Tibial nerve (tissue), 4 donors: ENCODE results near the gene CFAP20DC. TPM values are rescaled to one million over a fixed set of nuclear protein-coding genes. Genes with fewer than 3 reads are reported as not detected.

ENCODE experiments used
- DNase-seq, 2 donors: peaks; one replicate each; pipeline ENCODE4 v3.0.0-alpha.2; 2019; ENCODE audit warnings: low spot score in 2 of 2
- H3K27ac ChIP-seq, 4 donors: fragments of 200-600 bp; sonication (generic) in 3 of 4; one replicate each; pipeline ENCODE4 v1.5.1; 2017 to 2019; ENCODE audit warnings: mild to moderate bottlenecking in 1 of 4
- H3K27me3 ChIP-seq, 2 donors: fragments of 200-600 bp; sonication (generic) in 1 of 2; one replicate each; pipeline versions ENCODE4 v1.5.1 to v1.6.0; 2017 to 2019
- H3K36me3 ChIP-seq, 3 donors: fragments of 200-600 bp; sonication (generic); one replicate each; pipeline ENCODE4 v1.5.1; 2018 to 2019
- H3K4me1 ChIP-seq, 4 donors: fragments of 200-600 bp; sonication (generic) in 3 of 4; one replicate each; pipeline ENCODE4 v1.5.1; 2017 to 2019
- H3K4me3 ChIP-seq, 4 donors: fragments of 200-600 bp; sonication (generic) in 3 of 4; one replicate each; pipeline ENCODE4 v1.5.1; 2017 to 2019; ENCODE audit warnings: mild to moderate bottlenecking in 1 of 4, moderate library complexity in 1 of 4
- H3K9me3 ChIP-seq, 4 donors: fragments of 200-600 bp; sonication (generic) in 3 of 4; one replicate each; pipeline ENCODE4 v1.5.1; 2017 to 2019
- EP300 ChIP-seq, 2 donors: sonication (generic); formaldehyde crosslinking; IDR thresholded peaks; one replicate each; pipeline ENCODE4 v1.6.1; 2017; ENCODE audit warnings: antibody characterized with exemption in 2 of 2, mild to moderate bottlenecking in 1 of 2
- POLR2A ChIP-seq, 2 donors: fragments of 450-650 bp; IDR thresholded peaks; one replicate each; pipeline ENCODE4 v1.6.1; 2017; ENCODE audit warnings: antibody characterized with exemption in 2 of 2, mild to moderate bottlenecking in 2 of 2, moderate library complexity in 2 of 2
- WGBS, 2 donors: methylation state at CpG; one replicate each; pipeline ENCODE4 v1.1.5; 2018; 5-methylcytosine and 5-hydroxymethylcytosine counted together
- total RNA-seq, 4 donors: library from RNA; depleted of rRNA; stranded (reverse); fragments of >200 nt; gene quantifications; one replicate each; pipeline ENCODE4 v1.1.0, GENCODE V29; 2016
- TF ChIP-seq, protein P1 (sequence below), 5 experiments: fragments of 200-600 bp in 3 of 5; fragments of 450-650 bp in 2 of 5; sonication (generic) in 3 of 5; IDR thresholded peaks; one replicate each; pipeline ENCODE4 v1.5.1; 2016 to 2019; ENCODE audit warnings: antibody characterized with exemption in 5 of 5, mild to moderate bottlenecking in 3 of 5, moderate library complexity in 2 of 5

Gene CFAP20DC
- total RNA-seq, 4 donors from 2014 or later: 1.3 to 2.0 (median 1.7) TPM

DNA sequence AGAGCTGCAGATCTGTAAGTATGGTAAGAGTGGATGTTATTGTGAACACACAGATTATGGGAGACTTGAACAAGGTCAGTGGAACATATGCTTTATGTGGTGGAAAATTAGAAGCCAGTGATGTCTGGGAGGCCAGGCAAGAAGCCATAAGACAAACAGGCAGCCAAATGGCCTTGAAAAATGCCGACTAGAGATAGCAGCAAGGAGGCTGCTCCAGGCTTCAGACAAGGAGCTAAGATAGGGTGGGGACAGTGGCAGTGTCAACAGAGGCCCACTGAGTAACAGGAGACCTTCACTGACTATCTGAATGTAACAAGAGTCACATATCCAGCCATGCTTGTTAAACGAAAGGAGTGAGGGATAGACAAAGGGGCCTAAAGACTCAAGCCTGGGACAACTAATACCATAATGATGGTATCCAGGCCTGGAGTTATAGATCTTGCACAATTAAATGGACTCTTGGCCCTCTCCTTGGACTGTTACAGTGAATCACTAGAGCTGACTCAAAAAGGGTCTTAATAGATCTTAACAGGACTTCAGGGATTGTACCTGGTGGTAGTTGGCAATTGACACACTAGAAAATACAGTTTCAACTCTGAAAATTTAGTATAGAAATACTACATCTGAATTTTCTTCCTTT lies 50.6 kb downstream of the CFAP20DC start:
- no peak for DNase-seq
- Histone ChIP-seq H3K4me1 (no peaks in the 10 kb centered on the region), H3K36me3 (no peaks in the 10 kb centered on the region), H3K27me3 (no peaks in the 10 kb centered on the region), H3K4me3 (no peak overlapping the region), H3K27ac (no peak overlapping the region), H3K9me3 (no peaks in the 10 kb centered on the region)
- TF ChIP-seq EP300 (IDR thresholded peaks at IDR 0.05) (no peak), POLR2A (IDR thresholded peaks at IDR 0.05) (no peak)
- TF ChIP-seq, protein P1, sequence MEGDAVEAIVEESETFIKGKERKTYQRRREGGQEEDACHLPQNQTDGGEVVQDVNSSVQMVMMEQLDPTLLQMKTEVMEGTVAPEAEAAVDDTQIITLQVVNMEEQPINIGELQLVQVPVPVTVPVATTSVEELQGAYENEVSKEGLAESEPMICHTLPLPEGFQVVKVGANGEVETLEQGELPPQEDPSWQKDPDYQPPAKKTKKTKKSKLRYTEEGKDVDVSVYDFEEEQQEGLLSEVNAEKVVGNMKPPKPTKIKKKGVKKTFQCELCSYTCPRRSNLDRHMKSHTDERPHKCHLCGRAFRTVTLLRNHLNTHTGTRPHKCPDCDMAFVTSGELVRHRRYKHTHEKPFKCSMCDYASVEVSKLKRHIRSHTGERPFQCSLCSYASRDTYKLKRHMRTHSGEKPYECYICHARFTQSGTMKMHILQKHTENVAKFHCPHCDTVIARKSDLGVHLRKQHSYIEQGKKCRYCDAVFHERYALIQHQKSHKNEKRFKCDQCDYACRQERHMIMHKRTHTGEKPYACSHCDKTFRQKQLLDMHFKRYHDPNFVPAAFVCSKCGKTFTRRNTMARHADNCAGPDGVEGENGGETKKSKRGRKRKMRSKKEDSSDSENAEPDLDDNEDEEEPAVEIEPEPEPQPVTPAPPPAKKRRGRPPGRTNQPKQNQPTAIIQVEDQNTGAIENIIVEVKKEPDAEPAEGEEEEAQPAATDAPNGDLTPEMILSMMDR (IDR thresholded peaks at IDR 0.05): no peak
- WGBS, 2 donors: 84% methylated on average over 2 of the region's 2 CpGs

DNA sequence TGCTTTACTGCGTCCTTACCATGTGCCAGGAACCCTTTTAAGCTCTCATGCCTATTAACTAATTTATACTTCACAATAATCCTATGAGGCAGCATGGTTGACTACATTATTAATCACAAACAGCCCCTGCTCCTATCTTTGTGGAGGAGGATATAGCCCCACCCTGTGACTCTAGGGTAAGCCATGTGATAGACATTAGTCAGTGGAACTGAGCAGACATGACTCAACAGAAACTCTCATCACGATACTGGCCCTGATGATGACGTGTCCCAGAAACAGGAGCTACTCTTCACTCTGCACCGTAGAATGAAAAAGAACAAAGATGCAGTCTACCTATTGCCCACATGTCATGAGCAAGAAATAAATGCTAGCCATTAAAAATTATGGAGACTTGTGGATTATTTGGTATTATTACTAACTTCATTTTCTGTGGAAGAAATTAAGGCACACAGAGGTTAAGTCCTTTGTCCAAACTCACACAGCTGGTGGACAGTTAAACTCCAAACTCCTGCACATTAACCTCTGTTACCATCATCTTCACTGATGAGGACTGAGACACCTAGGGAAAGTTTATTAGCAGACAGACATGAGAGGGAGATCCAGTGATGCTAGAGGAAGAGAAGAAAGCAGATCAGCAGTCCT lies 51.2 kb downstream of the CFAP20DC start:
- Histone ChIP-seq H3K27me3 (no peaks in the 10 kb centered on the region), H3K36me3 (no peaks in the 10 kb centered on the region), H3K9me3 (no peaks in the 10 kb centered on the region), H3K4me1 (no peaks in the 10 kb centered on the region), H3K4me3 (no peak overlapping the region), H3K27ac (no peak overlapping the region)
- DNase-seq: no peak
- WGBS, 2 donors: 67 to 79% methylated on average over 4 of the region's 4 CpGs
- TF ChIP-seq POLR2A (IDR thresholded peaks at IDR 0.05): no peak
- TF ChIP-seq EP300 (IDR thresholded peaks at IDR 0.05): no peak
- TF ChIP-seq, protein P1 (IDR thresholded peaks at IDR 0.05): no peak

DNA sequence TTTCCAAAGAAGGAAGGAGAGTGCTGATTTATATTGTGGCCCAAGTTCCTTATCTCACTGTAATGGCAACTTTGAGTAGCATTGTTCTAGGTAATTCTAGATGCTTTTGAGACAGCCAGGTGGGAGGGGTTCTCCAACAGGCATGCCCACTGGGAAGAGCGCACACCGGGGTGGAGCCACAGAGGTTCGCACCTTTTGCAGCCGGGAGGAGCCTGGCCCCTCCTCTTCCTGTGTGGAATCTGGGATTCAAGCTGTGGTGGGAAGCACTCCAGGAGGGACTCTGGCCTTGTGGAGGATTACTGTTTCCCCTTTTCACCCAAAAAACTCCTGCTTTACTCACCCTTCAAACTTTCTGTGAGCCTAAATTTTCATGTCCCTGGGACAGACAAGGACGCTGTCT lies 53.1 kb downstream of the CFAP20DC start:
- H3K27ac ChIP-seq: no peak overlapping the region
- H3K36me3 ChIP-seq: no peaks in the 10 kb centered on the region
- WGBS, 2 donors: 88 to 92% methylated on average over 5 of the region's 5 CpGs
- no peaks in the 10 kb centered on the region for H3K9me3 ChIP-seq
- DNase-seq: no peak
- no peak for TF ChIP-seq EP300 (IDR thresholded peaks at IDR 0.05)
- TF ChIP-seq, protein P1 (IDR thresholded peaks at IDR 0.05): no peak
- no peak for TF ChIP-seq POLR2A (IDR thresholded peaks at IDR 0.05)
- H3K27me3 ChIP-seq: no peaks in the 10 kb centered on the region
- no peak overlapping the region for H3K4me3 ChIP-seq
- H3K4me1 ChIP-seq: no peaks in the 10 kb centered on the region

DNA sequence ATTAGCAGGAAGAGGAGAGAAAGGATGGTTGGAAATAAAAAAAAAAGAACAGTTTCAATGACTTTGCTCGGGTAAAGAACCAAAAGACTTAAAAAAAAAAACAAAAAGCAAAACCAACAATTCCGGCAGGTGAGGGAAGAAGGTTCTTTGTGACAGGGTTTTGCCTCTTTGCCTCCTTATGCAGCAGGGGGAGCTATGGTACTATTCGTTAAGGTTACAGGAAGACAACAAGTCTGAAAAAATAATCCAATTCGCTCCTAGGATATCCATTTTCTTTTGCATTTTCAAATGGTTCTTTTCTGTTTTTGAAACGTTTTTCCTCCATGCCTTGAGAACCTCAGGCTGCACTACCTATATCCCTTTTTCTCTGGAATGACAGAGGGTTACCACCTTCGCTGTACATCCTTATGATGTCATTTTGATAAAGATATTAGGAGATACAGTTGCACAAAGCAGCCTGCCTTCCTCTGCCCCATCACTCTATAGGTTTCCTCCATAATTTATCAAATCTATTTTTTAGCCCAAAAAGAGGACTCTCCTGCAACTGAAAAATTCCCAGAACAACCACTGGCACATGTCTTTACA lies 55.0 kb downstream of the CFAP20DC start:
- no peaks in the 10 kb centered on the region for H3K27me3 ChIP-seq
- 17 to 24% methylated on average over 6 of the region's 6 CpGs for WGBS, 2 donors
- no peak for TF ChIP-seq POLR2A (IDR thresholded peaks at IDR 0.05)
- TF ChIP-seq, protein P1 (IDR thresholded peaks at IDR 0.05): peak in 4 of 5 experiments; percentile 20 to 32 (median 30)
- TF ChIP-seq EP300 (IDR thresholded peaks at IDR 0.05): no peak
- peak in 1 of 2 donors; percentile 25 for DNase-seq
- no peak overlapping the region for H3K4me3 ChIP-seq
- no peaks in the 10 kb centered on the region for H3K36me3 ChIP-seq
- no peaks in the 10 kb centered on the region for H3K9me3 ChIP-seq
- no peak overlapping the region for H3K27ac ChIP-seq
- H3K4me1 ChIP-seq: no peaks in the 10 kb centered on the region

DNA sequence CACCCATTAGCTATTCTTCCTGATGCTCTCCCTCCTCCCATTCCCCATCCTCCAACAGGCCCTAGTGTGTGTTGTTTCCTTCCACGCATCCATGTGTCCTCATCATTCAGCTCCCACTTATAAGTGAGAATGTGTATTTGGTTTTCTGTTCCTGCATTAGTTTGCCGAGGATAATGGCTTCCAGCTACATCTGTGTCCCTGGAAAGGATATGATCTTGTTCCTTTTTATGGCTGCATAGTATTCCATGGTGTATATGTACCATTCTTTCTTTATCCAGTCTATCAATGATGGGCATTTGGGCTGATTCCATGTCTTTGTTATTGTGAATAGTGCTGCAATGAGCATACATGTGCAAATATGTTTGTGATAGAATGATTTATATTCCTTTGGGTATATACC lies 56.3 kb downstream of the CFAP20DC start:
- DNase-seq: no peak
- Histone ChIP-seq H3K27ac (no peak overlapping the region), H3K4me3 (no peak overlapping the region), H3K9me3 (no peaks in the 10 kb centered on the region), H3K27me3 (no peaks in the 10 kb centered on the region), H3K36me3 (no peaks in the 10 kb centered on the region), H3K4me1 (no peaks in the 10 kb centered on the region)
- WGBS, 2 donors: 89 to 96% methylated on average over 2 of the region's 2 CpGs
- no peak for TF ChIP-seq POLR2A (IDR thresholded peaks at IDR 0.05)
- no peak for TF ChIP-seq EP300 (IDR thresholded peaks at IDR 0.05)
- TF ChIP-seq, protein P1 (IDR thresholded peaks at IDR 0.05): no peak
